Cerebellar cortex (tissue), 1 donor: Measurements from ENCODE around the gene NSUN5.
"Not testable (repeated sequence)": the region's sequence is repeated elsewhere in the genome, so short reads cannot be mapped to it uniquely, and the experiment has no call there.

ENCODE experiments used
- DNase-seq: peaks from one replicate; pipeline ENCODE4 v3.0.0-alpha.2; 2015; ENCODE audit warnings: low spot score

Gene NSUN5

GRCh38 chr7:73277210-73277609, 31.4 kb downstream of the NSUN5 start:
- not testable (repeated sequence) for DNase-seq

- not testable (repeated sequence) for DNase-seq
Observed at GRCh38 chr7:73267813-73268212, 40.8 kb downstream of the NSUN5 start.

DNA sequence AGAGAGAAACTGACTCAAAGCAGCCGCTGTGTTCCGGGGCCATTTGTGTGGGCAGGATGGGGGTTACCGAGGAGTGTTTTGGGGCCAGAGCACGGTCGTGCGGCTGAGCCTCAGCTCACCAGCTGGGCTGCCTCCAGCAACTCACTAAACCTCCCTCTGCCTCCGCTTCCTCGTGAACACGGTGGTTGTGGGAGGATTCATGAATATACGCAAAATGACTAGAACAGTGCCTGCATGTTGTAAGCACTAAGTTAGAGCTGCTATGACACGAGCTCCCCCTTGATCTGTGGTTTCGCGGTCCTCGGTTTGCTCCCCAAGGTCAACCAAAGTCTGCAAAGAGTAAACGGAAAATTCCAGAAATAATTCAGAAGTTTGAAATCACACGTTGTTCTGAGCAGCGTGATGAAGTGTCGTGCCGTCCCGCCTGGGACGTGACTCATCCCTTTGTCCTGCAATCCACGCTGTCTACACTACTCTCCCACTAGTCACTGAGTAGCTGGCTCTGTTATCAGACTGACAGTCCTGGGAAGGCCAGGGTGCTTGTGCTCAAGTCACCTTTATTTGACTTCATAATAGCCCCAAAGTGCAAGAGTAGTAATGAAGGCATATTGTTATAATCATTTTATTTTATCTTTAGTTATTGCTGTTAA, 41.8 kb downstream of the NSUN5 start:
- not testable (repeated sequence) for DNase-seq

DNA sequence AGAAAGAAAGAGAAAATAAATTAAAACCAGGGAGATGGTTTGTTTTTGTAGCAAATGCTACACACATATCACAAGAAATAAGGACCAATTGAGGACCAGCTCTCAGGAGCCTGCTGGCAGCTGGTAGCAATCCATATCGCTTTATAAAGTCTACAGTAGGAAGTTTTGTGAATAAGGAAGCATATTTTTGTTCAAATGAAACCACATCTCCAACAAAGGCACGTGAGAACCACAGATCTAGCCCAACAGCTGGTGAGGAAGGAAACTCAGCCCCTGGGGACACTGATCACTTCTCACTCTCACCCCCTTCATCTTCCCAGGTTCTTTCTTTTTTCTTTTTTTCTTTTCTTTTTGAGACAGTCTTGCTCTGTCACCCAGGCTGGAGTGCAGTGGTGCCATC, 46.2 kb downstream of the NSUN5 start:
- not testable (repeated sequence) for DNase-seq
